Thoracic aorta (tissue), 2 donors: ENCODE results near the gene OTX2. TPM values are rescaled to one million over a fixed set of nuclear protein-coding genes. Genes with fewer than 3 reads are reported as not detected.

Source experiments
- ATAC-seq: fragments of 150-250 bp; one replicate; pipeline ENCODE4 v1.8.0; 2017; ENCODE audit warnings: low read depth; ENCODE audit not compliant: insufficient number of reproducible peaks, low FRiP score
- DNase-seq: peaks from one replicate; pipeline ENCODE4 v3.0.0-alpha.2; 2020; ENCODE audit warnings: low spot score
- H3K27ac ChIP-seq, 2 donors: fragments of 200-600 bp; sonication (generic); 1 replicate in 1 of 2; 2 replicates in 1 of 2; pipeline ENCODE4 v1.5.1; 2016; ENCODE audit warnings: mild to moderate bottlenecking in 2 of 2, moderate library complexity in 2 of 2
- H3K27me3 ChIP-seq: fragments of 200-600 bp; sonication (generic); replicated peaks from 2 replicates; pipeline ENCODE4 v1.6.0; 2016; ENCODE audit warnings: mild to moderate bottlenecking; ENCODE audit not compliant: insufficient read depth
- H3K36me3 ChIP-seq: fragments of 200-600 bp; sonication (generic); one replicate; pipeline ENCODE4 v1.5.1; 2016
- H3K4me1 ChIP-seq, 2 donors: fragments of 200-600 bp; sonication (generic); 1 replicate in 1 of 2; 2 replicates in 1 of 2; pipeline versions ENCODE4 v1.5.1 to v1.6.0; 2016; ENCODE audit warnings: low read depth in 2 of 2, mild to moderate bottlenecking in 1 of 2; ENCODE audit not compliant: control insufficient read depth in 1 of 2
- H3K4me3 ChIP-seq: fragments of 200-600 bp; sonication (generic); 2 replicates; pipeline ENCODE4 v1.5.1; 2016; ENCODE audit warnings: mild to moderate bottlenecking
- H3K9me3 ChIP-seq: fragments of 200-600 bp; sonication (generic); 2 replicates; pipeline ENCODE4 v1.5.1; 2016
- CTCF ChIP-seq: fragments of 200-600 bp; sonication (generic); IDR thresholded peaks from one replicate; pipeline ENCODE4 v1.5.1; 2019; ENCODE audit warnings: antibody characterized with exemption
- total RNA-seq, 2 donors: library from RNA; depleted of rRNA; stranded (reverse); fragments of >200 nt; gene quantifications; one replicate each; pipeline versions ENCODE4 v1.1.0 to v1.2.3, GENCODE V29; 2016

Gene OTX2
- total RNA-seq, 2 donors from 2014 or later = not detected

- no peak for TF ChIP-seq CTCF
- no peaks in the 10 kb centered on the region for H3K4me1 ChIP-seq
Observed at GRCh38 chr14:56753396-56753795, 56.9 kb downstream of the OTX2 start.

GRCh38 chr14:56752428-56752827 lies 57.9 kb downstream of the OTX2 start:
- ATAC-seq (no peak), DNase-seq (no peak)
- Histone ChIP-seq H3K27ac (no peak overlapping the region), H3K36me3 (no peaks in the 10 kb centered on the region), H3K9me3 (no peaks in the 10 kb centered on the region), H3K4me3 (no peak overlapping the region), H3K27me3 (no peaks in the 10 kb centered on the region), H3K4me1 (no peaks in the 10 kb centered on the region)
- no peak for TF ChIP-seq CTCF

More at GRCh38 chr14:56753396-56753795, 56.9 kb downstream of the OTX2 start:
- no peak overlapping the region for H3K4me3 ChIP-seq
- ATAC-seq = no peak
- H3K27me3 ChIP-seq = no peaks in the 10 kb centered on the region
- DNase-seq = no peak
- no peaks in the 10 kb centered on the region for H3K36me3 ChIP-seq
- no peaks in the 10 kb centered on the region for H3K9me3 ChIP-seq
- no peak overlapping the region for H3K27ac ChIP-seq

- TF ChIP-seq CTCF = no peak
- H3K4me1 ChIP-seq = no peaks in the 10 kb centered on the region
- no peak overlapping the region for H3K4me3 ChIP-seq
- H3K27me3 ChIP-seq = no peaks in the 10 kb centered on the region
- H3K36me3 ChIP-seq = no peaks in the 10 kb centered on the region
- H3K27ac ChIP-seq = no peak overlapping the region
- no peaks in the 10 kb centered on the region for H3K9me3 ChIP-seq
- no peak for DNase-seq
- ATAC-seq = no peak
Observed at GRCh38 chr14:56751471-56751870, 58.8 kb downstream of the OTX2 start.

Other genes with a start within 250 kb of the OTX2 start
- 10 to 100 TPM; 39.9 to 44.7 TPM for gene TMEM260, start 230.7 kb downstream of the OTX2 start, total RNA-seq